GM20431 (cell line): ENCODE results near the gene HTN1.
"Not testable (repeated sequence)": the region's sequence is repeated elsewhere in the genome, so short reads cannot be mapped to it uniquely, and the experiment has no call there.

Source experiments
- in situ Hi-C: fragments of 300-500 bp; cut with MseI, MboI; formaldehyde crosslinking; loops from one replicate; pipeline ENCODE4 v1.15.0; 2020; ENCODE audit warnings: low sequenced_read_pairs; ENCODE audit not compliant: unreplicated experiment

HTN1 gene

DNA sequence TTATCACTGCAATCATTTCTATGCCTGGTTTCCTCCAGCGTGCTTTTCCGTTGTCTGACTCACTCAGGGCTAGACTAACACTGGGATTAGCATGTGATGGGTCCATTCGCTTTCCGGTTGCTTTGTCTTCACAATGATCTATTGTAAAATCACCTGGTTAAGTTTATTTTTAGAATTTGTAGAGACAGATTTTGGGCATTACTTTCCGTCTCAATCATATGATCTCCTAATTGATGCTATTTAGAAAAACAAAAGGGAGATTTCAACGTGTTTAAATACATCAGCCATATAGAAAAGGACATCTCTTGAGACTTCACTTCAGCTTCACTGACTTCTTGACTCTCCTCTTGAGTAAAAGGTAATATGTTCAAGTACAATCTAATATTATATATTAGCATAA lies at the start of gene HTN1:
HTN1 (plus strand) TSS at position 301 of the 400 bp plus-strand sequence. CDS start 2,639 bp downstream, outside the sequence.
- in situ Hi-C loops, result not testable (repeated sequence)

DNA sequence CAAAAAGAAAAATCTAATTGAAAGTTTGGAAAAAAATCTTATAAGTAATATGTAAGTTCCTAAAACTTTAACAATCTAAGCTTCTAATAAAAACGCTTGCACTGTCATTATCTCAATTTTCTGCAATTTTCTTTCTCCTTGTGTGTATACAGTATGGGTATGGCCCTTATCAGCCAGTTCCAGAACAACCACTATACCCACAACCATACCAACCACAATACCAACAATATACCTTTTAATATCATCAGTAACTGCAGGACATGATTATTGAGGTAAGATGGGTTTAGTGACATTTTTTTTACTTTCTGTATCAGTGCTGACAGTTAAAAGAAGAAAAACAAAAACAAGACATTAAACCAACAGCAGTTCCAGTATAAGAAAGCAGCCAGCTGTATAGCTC lies 49.5 kb upstream of the HTN1 start:
- in situ Hi-C loops, result no loop called here

DNA sequence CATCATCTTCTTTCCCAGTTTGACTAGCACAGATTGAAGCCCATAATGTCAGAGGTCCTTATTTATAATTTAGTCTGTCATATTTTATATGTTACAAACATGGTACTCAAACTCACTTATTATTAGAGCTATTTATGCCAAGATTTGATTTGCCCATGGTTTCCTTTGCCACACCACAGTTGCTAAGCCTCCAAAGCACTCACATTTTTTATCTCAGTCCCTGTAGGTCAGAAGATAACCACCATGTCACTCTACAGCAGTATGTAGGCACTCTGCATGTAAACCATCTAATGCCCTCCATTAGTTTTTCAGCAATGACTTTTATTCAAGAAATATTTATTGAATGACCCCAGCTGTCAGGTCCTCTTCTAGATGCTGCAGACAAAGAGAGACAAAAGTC lies 47.7 kb upstream of the HTN1 start:
- in situ Hi-C loops, result no loop called here

DNA sequence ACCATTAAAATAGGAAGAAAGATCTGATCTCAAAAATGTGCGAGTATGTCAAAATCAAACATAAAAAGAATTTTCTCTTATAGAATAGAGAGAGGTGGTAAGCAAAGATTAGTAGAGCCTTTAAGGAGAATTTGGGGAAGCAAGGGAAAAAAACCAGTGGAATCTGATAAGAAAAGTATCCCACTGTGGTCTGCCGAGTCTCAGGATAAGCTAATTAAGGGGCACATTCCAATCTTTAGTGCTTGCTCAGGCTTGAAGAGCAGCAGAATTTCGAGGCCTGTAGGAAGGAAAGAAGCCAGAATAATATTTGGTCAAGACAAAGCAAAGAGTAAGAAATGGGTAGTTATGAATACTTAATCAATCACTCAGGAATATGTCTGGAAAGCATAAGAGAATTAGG lies 41.5 kb upstream of the HTN1 start:
- in situ Hi-C loops, result no loop called here

DNA sequence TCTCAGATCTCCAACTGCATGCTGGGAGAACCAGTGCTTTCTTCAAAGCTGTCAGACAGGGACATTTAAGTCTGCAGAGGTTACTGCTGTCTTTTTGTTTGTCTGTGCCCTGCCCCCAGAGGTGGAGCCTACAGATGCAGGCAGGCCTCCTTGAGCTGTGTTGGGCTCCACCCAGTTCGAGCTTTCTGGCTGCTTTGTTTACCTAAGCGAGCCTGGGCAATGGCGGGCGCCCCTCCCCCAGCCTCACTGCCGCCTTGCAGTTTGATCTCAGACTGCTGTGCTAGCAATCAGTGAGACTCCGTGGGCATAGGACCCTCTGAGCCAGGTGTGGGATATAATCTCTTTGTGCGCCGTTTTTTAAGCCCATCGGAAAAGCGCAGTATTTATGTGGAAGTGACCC lies 31.2 kb upstream of the HTN1 start:
- in situ Hi-C loops, result not testable (repeated sequence)

DNA sequence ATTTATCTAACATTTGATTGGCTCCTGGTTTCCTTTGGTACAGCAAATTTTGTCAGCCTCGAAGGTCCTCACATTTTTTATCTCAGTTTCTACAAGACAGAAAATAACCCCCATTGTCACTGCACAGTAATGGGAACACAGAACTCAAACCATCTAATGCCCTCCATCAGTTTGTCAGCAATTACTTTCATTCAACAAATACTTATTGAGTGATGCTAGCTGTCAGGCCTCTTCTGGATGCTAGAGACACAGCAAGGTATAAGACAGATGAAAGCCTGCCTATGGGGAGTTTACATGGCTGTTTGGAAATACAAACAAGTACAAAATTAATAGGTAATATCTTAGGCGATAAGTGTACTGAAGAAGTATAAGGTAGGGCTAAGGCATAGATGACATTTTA lies 27.0 kb upstream of the HTN1 start:
- in situ Hi-C loops, result no loop called here

DNA sequence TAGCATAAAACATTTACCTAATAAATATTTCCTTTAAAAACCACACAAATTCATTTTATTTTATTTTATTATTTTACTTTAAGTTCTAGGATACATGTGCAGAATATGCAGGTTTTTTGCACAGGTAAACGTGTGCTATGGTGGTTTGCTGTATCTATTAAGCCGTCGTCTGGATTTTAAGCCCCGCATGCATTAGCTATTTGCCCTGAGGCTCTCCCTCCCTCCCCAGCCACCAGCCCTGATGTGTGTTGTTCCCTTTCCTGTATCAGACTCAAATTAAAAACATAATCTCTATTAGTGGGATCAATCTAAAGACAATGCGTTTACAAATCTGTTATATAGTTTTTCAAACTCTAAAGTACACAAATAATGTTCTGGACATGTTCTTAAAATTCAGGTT lies 23.2 kb upstream of the HTN1 start:
- in situ Hi-C loops, result no loop called here

DNA sequence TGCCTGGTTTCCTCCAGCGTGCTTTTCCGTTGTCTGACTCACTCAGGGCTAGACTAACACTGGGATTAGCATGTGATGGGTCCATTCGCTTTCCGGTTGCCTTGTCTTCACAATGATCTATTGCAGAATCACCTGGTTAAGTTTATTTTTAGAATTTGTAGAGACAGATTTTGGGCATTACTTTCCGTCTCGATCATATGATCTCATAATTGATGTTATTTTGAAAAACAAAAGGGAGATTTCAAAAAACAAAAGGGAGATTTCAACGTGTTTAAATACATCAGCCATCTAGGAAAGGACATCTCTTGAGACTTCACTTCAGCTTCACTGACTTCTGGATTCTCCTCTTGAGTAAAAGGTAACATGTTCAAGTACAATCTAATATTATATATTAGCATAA lies 22.1 kb upstream of the HTN1 start, which contains the start of gene HTN3:
HTN3 (plus strand) TSS at position 301 of the 400 bp plus-strand sequence. CDS start 2,282 bp downstream, outside the sequence.
- in situ Hi-C loops, result not testable (repeated sequence)

DNA sequence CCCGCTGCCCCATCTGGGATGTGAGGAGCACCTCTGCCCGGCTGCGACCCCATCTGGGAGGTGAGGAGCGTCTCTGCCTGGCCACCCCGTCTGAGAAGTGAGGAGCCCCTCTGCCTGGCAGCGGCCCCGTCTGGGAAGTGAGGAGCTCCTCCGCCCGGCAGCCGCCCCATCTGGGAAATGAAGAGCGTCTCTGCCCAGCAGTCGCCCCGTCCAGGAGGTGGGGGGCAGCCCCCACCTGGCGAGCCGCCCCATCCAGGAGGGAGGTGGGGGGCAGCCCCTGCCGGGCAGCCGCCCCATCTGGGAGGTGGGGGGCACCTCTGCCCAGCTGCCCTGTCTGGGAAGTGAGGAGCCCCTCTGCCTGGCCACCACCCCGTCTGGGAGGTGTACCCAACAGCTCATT lies 12.7 kb upstream of the HTN1 start:
- in situ Hi-C loops, result not testable (repeated sequence)

DNA sequence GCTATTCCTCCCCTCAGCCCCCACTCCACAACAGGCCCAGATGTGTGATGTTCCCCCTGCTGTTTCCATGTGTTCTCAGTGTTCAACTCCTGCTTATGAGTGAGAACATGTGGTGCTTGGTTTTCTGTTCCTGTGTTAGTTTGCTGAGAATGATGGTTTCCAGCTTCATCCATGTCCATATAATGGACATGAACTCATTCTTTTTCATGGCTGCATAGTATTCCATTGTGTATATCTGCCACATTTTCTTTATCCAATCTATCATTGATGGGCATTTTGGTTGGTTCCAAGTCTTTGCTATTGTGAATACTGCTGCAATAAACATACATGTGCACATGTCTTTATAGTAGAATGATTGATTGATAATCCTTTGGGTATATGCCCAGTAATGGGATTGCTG lies 10.3 kb upstream of the HTN1 start:
- in situ Hi-C loops, result not testable (repeated sequence)

DNA sequence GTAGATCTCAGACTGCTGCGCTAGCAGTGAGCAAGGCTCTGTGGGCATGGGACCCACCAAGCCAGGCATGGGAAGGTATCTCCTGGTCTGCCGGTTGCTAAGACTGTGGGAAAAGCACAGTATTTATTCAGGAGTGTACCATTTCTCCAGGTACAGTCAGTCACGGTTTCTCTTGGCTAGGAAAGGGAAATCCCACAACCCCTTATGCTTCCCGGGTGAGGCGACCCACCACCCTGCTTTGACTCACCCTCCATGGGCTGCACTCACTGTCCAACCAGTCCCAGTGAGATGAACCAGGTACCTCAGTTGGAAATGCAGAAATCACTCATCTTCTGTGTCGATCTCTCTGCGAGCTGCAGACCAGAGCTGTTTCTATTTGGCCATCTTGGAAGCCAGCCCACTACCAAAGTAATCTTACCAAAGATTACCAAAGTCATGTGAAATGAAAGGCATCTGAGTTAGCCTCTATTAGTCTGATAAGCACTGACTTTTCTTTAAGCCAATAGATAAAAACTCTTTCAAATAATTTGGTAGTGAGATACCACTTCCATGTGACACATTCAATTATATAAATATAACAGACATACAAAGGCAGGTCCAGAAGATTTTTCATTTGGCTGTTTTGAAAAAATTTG lies 8.5 kb upstream of the HTN1 start:
- in situ Hi-C loops, result no loop called here

DNA sequence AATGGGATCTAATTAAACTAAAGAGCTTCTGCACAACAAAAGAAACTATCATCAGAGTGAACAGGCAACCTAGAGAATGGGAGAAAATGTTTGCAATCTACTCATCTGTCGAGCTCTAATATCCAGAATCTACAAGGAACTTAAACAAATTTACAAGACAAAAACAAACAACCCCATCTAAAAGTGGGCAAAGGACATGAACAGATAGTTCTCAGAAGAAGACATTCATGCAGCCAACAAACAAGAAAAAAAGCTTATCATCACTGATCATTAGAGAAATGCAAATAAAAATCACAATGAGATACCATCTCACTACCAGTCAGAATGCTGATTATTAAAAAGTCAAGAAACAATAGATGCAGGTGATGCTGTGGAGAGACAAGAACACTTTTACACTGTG lies 6.3 kb downstream of the HTN1 start:
- in situ Hi-C loops, result not testable (repeated sequence)

DNA sequence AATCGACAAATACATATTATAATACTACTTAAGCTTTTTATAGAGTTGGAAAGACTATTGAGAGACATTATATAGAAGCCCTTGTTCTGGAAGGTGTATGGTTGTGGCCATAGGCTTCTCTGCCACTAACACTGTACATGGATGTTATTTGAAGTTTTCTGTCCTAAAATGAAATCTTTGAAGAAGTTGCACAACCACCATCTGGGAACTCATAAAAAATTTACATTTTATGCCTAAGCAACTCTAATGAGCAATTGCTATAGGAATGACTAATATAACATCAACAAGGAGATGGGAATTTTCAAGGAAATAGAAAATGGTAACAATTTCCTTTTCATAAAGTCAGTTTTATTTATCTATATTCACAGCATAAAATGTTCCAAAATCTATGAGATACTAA lies 7.4 kb downstream of the HTN1 start:
- in situ Hi-C loops, result no loop called here

DNA sequence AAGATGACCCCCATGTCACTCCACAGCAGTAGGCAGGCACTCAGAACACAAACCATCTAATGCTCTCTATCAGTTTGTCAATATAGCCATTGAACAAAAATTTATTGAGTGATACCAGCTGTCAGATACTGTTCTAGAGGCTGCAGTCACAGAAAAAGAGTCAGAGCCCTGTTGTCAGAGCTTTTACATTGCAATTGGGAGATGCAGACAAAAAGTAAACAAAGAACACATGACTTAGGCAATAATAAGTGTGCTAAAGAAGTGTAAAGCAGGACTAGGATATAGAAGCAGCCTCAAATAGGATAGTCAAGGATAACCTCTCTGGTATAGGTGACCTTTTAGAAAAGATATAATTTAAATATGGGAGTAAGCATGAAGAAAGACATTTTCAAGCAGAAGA lies 8.9 kb downstream of the HTN1 start:
- in situ Hi-C loops, result no loop called here

DNA sequence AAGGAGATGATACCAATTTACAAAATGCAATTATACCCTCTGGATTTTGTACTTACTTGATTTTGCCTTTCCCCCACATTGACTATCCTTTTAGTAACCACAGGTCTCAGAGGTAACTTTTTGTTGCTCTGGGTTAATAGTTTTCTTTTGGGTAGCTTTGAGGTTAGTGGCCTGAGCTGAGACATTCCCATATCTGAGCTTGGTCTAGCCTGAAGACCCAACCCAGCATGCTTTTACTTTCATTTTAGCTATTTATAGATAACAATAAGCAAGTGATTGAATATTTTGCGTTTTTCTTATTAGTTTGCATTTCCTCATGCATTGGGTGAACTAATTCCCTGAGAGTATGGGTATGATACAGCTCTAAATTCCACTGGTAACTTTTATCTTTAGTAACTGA lies 11.8 kb downstream of the HTN1 start:
- in situ Hi-C loops, result no loop called here

DNA sequence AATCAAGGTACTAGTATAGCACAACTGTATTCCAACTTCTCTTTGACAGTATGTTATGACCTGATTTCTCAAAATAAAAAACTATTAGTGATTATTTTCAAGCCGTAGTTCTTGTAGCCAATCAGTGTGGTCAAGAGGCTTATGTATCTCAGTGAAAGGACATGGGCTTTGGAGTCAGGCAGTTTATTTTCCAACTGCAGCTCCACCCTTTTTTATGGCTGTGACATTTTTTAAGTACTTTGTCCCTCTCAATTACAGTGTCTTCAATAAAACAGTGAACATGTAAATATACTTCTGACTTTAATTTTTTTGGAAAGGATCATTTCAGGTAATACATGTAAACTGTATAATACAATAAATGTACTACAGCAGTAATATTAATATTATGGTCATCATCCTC lies 30.0 kb downstream of the HTN1 start:
- in situ Hi-C loops, result no loop called here

DNA sequence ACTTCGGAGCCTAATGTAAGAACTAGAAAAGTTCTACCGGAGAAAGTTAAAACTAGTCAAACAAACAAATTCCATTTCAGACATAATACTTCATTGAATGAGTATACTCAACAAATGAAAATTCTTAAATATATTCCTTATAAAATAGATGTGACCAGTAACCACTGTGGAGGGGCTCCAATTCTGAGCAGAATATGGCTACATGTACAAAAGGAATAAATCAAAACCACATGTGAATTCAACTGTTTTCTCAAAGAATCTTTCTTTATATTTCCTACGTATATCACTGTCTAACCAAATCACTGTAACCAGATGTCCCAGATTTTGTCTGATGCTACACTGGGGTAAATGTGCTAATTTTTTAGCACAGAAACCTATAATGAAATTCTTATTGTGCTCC lies 49.0 kb downstream of the HTN1 start:
- in situ Hi-C loops, result no loop called here
